Keratinocyte (primary cell): ENCODE data around the gene HLF. TPM values are rescaled to one million over a fixed set of nuclear protein-coding genes. Genes with fewer than 3 reads are reported as not detected.

Source experiments
- DNase-seq: peaks from one replicate; pipeline ENCODE4 v3.0.0-alpha.2; 2011; ENCODE audit warnings: low read depth, missing footprints, low spot score
- FAIRE-seq: peaks from 2 replicates; lab custom pipeline; 2011; peaks lifted over from hg19 to GRCh38; lab: Jason Lieb, UNC
- H2AFZ ChIP-seq: 2 replicates; pipeline ENCODE4 v1.6.0; 2012; ENCODE audit warnings: low read length, control low read depth, inconsistent platforms; ENCODE audit not compliant: control insufficient read depth
- H3K27ac ChIP-seq: 2 replicates; pipeline ENCODE4 v1.5.1; 2011; ENCODE audit warnings: low read length; ENCODE audit not compliant: control insufficient read depth, insufficient read depth
- H3K27me3 ChIP-seq: 3 replicates; pipeline ENCODE4 v1.6.0; 2011; ENCODE audit warnings: low read length; ENCODE audit not compliant: control insufficient read depth, insufficient read depth; ENCODE audit errors: extremely low read depth
- H3K36me3 ChIP-seq, 2 experiments: 2 replicates in 1 of 2; 3 replicates in 1 of 2; pipeline ENCODE4 v1.5.1; 2011; ENCODE audit warnings: low read length in 2 of 2, mild to moderate bottlenecking in 1 of 2; ENCODE audit not compliant: control insufficient read depth in 2 of 2, insufficient read depth in 2 of 2; ENCODE audit errors: extremely low read depth in 1 of 2
- H3K4me1 ChIP-seq: 3 replicates; pipeline ENCODE4 v1.5.1; 2011; ENCODE audit warnings: low read length; ENCODE audit not compliant: control insufficient read depth, insufficient read depth; ENCODE audit errors: extremely low read depth
- H3K4me2 ChIP-seq: 3 replicates; pipeline ENCODE4 v1.6.0; 2011; ENCODE audit warnings: low read depth, low read length; ENCODE audit not compliant: control insufficient read depth, insufficient read depth; ENCODE audit errors: extremely low read depth
- H3K4me3 ChIP-seq, 3 experiments: fragments of 200-600 bp in 1 of 3; sonication (generic) in 1 of 3; 2 replicates in 2 of 3; 3 replicates in 1 of 3; pipeline ENCODE4 v1.5.1; 2011 to 2016; ENCODE audit warnings: low read length in 3 of 3, mild to moderate bottlenecking in 3 of 3, control low read depth in 2 of 3, inconsistent platforms in 1 of 3, low read depth in 1 of 3, mixed read lengths in 1 of 3, mixed run types in 1 of 3, moderate library complexity in 1 of 3; ENCODE audit not compliant: control insufficient read depth in 2 of 3, insufficient read depth in 2 of 3; ENCODE audit errors: extremely low read depth in 1 of 3
- H3K79me2 ChIP-seq: 2 replicates; pipeline ENCODE4 v1.6.0; 2012; ENCODE audit warnings: low read length; ENCODE audit not compliant: control insufficient read depth, insufficient read depth
- H3K9ac ChIP-seq: 3 replicates; pipeline ENCODE4 v1.6.0; 2011; ENCODE audit warnings: low read length; ENCODE audit not compliant: control insufficient read depth, insufficient read depth; ENCODE audit errors: extremely low read depth
- H3K9me1 ChIP-seq: 3 replicates; pipeline ENCODE4 v1.6.0; 2011; ENCODE audit warnings: low read length; ENCODE audit not compliant: control insufficient read depth, insufficient read depth; ENCODE audit errors: extremely low read depth
- H3K9me3 ChIP-seq: 2 replicates; pipeline ENCODE4 v1.5.1; 2012; ENCODE audit warnings: low read depth, low read length; ENCODE audit not compliant: control insufficient read depth
- H4K20me1 ChIP-seq: 3 replicates; pipeline ENCODE4 v1.6.0; 2011; ENCODE audit warnings: low read length; ENCODE audit not compliant: control insufficient read depth, insufficient read depth; ENCODE audit errors: extremely low read depth
- EZH2 ChIP-seq: IDR thresholded peaks from one replicate; pipeline ENCODE4 v1.6.1; 2012; ENCODE audit warnings: inconsistent platforms, mild to moderate bottlenecking, low read length, moderate library complexity
- dilution Hi-C: fragments of 300-500 bp; cut with MboI; formaldehyde crosslinking; loops from one replicate; pipeline ENCODE4 v1.7.0; 2020; ENCODE audit warnings: low sequenced_read_pairs; ENCODE audit not compliant: extremely low pct_ligation_motif_present
- polyA plus RNA-seq, 5 experiments: library from polyadenylated mRNA; depleted of rRNA in 3 of 5; stranded (reverse) in 3 of 5; stranded (forward) in 1 of 5; unstranded in 1 of 5; fragments of >200 nt; gene quantifications; 1 replicate in 1 of 5; 2 replicates in 3 of 5; 3 replicates in 1 of 5; pipeline versions ENCODE4 v1.2.1 to v1.2.3, GENCODE V29; 2011 to 2012; ENCODE audit warnings: missing spikeins in 2 of 5, low read depth in 1 of 5, low replicate concordance in 1 of 5
- TF ChIP-seq, protein P1 (sequence below), 3 experiments: IDR thresholded peaks in 1 of 3; conservative IDR thresholded peaks in 1 of 3; optimal IDR thresholded peaks in 1 of 3; 2 replicates in 2 of 3; 3 replicates in 1 of 3; pipeline versions ENCODE3 to v1.5.1; 2011; ENCODE audit warnings: low read length in 3 of 3, mild to moderate bottlenecking in 3 of 3, moderate library complexity in 2 of 3, control low read depth in 1 of 3, inconsistent platforms in 1 of 3; ENCODE audit not compliant: insufficient read depth in 2 of 3; ENCODE audit errors: extremely low read depth in 1 of 3

HLF gene
- polyA plus RNA-seq, 1 donor (not counting 4 experiments of a cell fraction or from before 2014, with no cell fraction given), result 0.21 TPM

- H2AFZ ChIP-seq, result no peak overlapping the region
- no peaks in the 10 kb centered on the region for H3K9me3 ChIP-seq
- TF ChIP-seq EZH2, result no peak
- TF ChIP-seq, protein P1, sequence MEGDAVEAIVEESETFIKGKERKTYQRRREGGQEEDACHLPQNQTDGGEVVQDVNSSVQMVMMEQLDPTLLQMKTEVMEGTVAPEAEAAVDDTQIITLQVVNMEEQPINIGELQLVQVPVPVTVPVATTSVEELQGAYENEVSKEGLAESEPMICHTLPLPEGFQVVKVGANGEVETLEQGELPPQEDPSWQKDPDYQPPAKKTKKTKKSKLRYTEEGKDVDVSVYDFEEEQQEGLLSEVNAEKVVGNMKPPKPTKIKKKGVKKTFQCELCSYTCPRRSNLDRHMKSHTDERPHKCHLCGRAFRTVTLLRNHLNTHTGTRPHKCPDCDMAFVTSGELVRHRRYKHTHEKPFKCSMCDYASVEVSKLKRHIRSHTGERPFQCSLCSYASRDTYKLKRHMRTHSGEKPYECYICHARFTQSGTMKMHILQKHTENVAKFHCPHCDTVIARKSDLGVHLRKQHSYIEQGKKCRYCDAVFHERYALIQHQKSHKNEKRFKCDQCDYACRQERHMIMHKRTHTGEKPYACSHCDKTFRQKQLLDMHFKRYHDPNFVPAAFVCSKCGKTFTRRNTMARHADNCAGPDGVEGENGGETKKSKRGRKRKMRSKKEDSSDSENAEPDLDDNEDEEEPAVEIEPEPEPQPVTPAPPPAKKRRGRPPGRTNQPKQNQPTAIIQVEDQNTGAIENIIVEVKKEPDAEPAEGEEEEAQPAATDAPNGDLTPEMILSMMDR (optimal IDR thresholded peaks at IDR 0.05 in 1 of 3, IDR thresholded peaks at IDR 0.05 in 1 of 3, conservative IDR thresholded peaks at IDR 0.05 in 1 of 3; ENCODE audit: extremely low read depth in 1 of 3, insufficient read depth in 2 of 3, low read length in 3 of 3), result no peak
- no peak for FAIRE-seq
- H3K9ac ChIP-seq, result no peak overlapping the region
- H3K27ac ChIP-seq, result no peak overlapping the region
- no peaks in the 10 kb centered on the region for H4K20me1 ChIP-seq
- no peaks in the 10 kb centered on the region for H3K36me3 ChIP-seq
- H3K4me1 ChIP-seq, result no peaks in the 10 kb centered on the region
- no peaks in the 10 kb centered on the region for H3K27me3 ChIP-seq
- no peaks in the 10 kb centered on the region for H3K9me1 ChIP-seq
- no peaks in the 10 kb centered on the region for H3K79me2 ChIP-seq
- H3K4me3 ChIP-seq, result no peak overlapping the region
- no peak overlapping the region for H3K4me2 ChIP-seq
- dilution Hi-C loops, result no loop called here
- DNase-seq, result no peak
Measured at GRCh38 chr17:55336426-55336825, 71.7 kb downstream of the HLF start.

DNA sequence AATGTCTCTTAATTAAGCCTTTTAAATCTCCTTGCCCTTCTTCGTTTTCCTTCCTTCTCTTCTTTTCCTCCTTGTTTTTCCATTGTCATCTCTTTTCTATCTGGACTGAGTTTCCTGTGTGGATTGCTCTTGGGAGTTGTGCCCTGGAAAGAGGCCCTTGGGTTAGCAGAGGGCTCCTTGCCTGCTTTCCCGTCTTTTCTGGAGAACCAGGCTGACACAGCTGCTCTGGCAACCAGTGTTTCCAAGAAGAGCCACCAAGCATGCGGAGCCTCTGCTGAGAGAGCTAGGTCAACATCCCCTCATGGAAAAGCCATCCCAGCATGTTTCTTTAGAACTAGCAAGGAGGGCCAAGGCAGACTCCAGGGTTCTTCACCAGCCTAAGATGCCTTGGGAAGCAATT lies 75.4 kb downstream of the HLF start:
- no peaks in the 10 kb centered on the region for H3K9me1 ChIP-seq
- H3K4me1 ChIP-seq, result no peaks in the 10 kb centered on the region
- no peak overlapping the region for H3K4me2 ChIP-seq
- no peak overlapping the region for H3K9ac ChIP-seq
- FAIRE-seq, result no peak
- H3K79me2 ChIP-seq, result no peaks in the 10 kb centered on the region
- DNase-seq, result no peak
- H3K36me3 ChIP-seq, result no peaks in the 10 kb centered on the region
- no peak overlapping the region for H3K4me3 ChIP-seq
- H3K27me3 ChIP-seq, result no peaks in the 10 kb centered on the region
- no peaks in the 10 kb centered on the region for H4K20me1 ChIP-seq
- no peak overlapping the region for H3K27ac ChIP-seq
- H3K9me3 ChIP-seq, result no peaks in the 10 kb centered on the region
- dilution Hi-C loops, result no loop called here
- TF ChIP-seq, protein P1 (optimal IDR thresholded peaks at IDR 0.05 in 1 of 3, IDR thresholded peaks at IDR 0.05 in 1 of 3, conservative IDR thresholded peaks at IDR 0.05 in 1 of 3; ENCODE audit: extremely low read depth in 1 of 3, insufficient read depth in 2 of 3, low read length in 3 of 3), result no peak
- TF ChIP-seq EZH2, result no peak
- no peak overlapping the region for H2AFZ ChIP-seq
